ENCODE measurements around the gene CLK3. TPM values are rescaled to one million over a fixed set of nuclear protein-coding genes. Genes with fewer than 3 reads are reported as not detected.

CLK3 gene
- total RNA-seq, 1 experiment from 2014 or later: 70.7 TPM

DNA sequence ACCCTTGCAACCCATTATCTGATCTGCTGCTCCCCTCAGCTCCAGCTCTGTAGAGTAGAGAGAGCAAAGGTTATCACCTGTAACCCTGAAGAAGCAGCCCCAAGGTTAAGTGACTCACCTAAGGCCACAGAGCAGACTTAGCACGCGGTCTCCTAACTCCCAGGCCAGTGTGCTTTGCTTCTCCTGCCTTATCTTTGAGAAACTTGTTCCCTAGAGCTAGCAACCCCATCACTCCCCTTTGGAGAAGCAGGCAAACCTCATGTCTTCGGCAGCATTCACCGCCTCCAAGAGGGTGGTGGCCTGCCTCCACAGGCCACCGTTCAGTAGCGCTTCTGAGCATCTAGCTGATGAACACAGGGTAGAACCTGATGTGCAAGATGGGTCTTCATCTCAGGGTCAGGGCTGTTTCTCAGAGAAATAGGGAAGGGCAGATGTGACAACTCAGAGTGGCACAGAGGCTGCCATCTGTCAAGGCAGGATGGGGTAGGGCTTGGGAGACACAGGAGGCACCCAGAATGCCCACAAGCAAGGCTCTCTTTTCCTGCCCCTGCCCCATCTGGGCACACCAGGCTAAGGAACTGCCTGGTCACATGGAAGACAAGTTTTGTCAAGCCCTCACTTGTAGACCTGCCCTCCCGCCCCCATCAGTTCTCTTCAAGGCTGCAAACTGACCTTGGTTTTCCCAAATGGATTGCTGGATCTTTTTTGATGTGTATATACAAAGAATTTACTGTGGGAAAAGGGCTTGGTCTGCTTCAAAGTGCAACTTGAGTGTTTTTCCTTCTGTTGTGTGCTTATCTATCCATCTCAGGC is 34.9 kb upstream of the CLK3 start:
- H3K9me2 ChIP-seq (ENCODE audit: insufficient read depth): no peaks in the 10 kb centered on the region
- H4K20me1 ChIP-seq (ENCODE audit: insufficient read depth): no peaks in the 10 kb centered on the region
- H3K79me2 ChIP-seq (ENCODE audit: low read depth): no peaks in the 10 kb centered on the region
- H3K4me2 ChIP-seq: no peak overlapping the region
- no peaks in the 10 kb centered on the region for H3K36me3 ChIP-seq (ENCODE audit: low read depth)
- H3K27me3 ChIP-seq (ENCODE audit: insufficient read depth, low read depth): no peaks in the 10 kb centered on the region
- H3K4me3 ChIP-seq: no peak overlapping the region
- H3F3A ChIP-seq (ENCODE audit: insufficient read depth, low read depth): no peaks in the 10 kb centered on the region
- no peak overlapping the region for H3K27ac ChIP-seq
- DNase-seq: no peak
- TF ChIP-seq, protein P1, sequence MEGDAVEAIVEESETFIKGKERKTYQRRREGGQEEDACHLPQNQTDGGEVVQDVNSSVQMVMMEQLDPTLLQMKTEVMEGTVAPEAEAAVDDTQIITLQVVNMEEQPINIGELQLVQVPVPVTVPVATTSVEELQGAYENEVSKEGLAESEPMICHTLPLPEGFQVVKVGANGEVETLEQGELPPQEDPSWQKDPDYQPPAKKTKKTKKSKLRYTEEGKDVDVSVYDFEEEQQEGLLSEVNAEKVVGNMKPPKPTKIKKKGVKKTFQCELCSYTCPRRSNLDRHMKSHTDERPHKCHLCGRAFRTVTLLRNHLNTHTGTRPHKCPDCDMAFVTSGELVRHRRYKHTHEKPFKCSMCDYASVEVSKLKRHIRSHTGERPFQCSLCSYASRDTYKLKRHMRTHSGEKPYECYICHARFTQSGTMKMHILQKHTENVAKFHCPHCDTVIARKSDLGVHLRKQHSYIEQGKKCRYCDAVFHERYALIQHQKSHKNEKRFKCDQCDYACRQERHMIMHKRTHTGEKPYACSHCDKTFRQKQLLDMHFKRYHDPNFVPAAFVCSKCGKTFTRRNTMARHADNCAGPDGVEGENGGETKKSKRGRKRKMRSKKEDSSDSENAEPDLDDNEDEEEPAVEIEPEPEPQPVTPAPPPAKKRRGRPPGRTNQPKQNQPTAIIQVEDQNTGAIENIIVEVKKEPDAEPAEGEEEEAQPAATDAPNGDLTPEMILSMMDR (conservative IDR thresholded peaks at IDR 0.05): no peak
- no peak for TF ChIP-seq EZH2 (IDR thresholded peaks at IDR 0.05; ENCODE audit: low read depth)
- CTCF ChIA-PET: interaction anchor here (0.6 kb wide), 1 partner anchor 141 kb away, joined by 4 read pairs; no protein-coding TSS in a partner anchor
- H3K4me1 ChIP-seq (replicated peaks; ENCODE audit: insufficient read depth): no peaks in the 10 kb centered on the region
- no TSS peak for BruUV-seq (replicated peaks)
- POLR2A ChIA-PET (ENCODE audit: unreplicated experiment): no interaction called here
- H3K9me3 ChIP-seq (ENCODE audit: insufficient read depth, low read depth): no peaks in the 10 kb centered on the region
- no peak overlapping the region for H2AFZ ChIP-seq
- intact Hi-C loops (cut with micrococcal nuclease; ENCODE audit: unreplicated experiment): no loop called here

DNA sequence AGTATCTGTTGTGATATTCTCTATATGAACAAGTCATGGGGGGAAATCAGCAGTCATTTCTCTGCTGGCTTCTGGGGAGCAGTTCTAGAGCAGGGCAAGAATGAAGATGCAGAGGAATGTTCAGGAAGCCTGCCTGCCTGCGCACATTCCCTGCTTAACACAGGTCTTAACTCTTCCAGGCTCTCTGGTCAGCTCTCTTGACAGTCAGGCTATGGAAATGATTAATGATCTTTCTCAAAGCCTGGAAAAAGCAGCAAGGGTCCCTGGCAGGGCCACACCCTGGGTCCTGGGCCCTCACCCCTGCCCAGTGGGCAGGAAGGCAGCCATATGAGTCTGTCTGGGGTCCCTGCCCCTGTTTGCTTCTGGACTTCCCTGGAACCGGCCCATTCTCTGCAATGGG is 31.4 kb upstream of the CLK3 start:
- H3K9me3 ChIP-seq (ENCODE audit: insufficient read depth, low read depth): no peaks in the 10 kb centered on the region
- no peak overlapping the region for H3K4me2 ChIP-seq
- DNase-seq: no peak
- no peak overlapping the region for H3K27ac ChIP-seq
- H4K20me1 ChIP-seq (ENCODE audit: insufficient read depth): no peaks in the 10 kb centered on the region
- no peaks in the 10 kb centered on the region for H3K27me3 ChIP-seq (ENCODE audit: insufficient read depth, low read depth)
- H3K4me3 ChIP-seq: no peak overlapping the region
- no peaks in the 10 kb centered on the region for H3K36me3 ChIP-seq (ENCODE audit: low read depth)
- H3K79me2 ChIP-seq (ENCODE audit: low read depth): no peaks in the 10 kb centered on the region
- H2AFZ ChIP-seq: no peak overlapping the region
- H3K9me2 ChIP-seq (ENCODE audit: insufficient read depth): no peaks in the 10 kb centered on the region
- TF ChIP-seq, protein P1 (conservative IDR thresholded peaks at IDR 0.05): no peak
- no peak for TF ChIP-seq EZH2 (IDR thresholded peaks at IDR 0.05; ENCODE audit: low read depth)
- H3K4me1 ChIP-seq (replicated peaks; ENCODE audit: insufficient read depth): peaks cover 11% of the 10 kb centered on the region
- ChIA-PET POLR2A (ENCODE audit: unreplicated experiment) (interaction anchor here (0.6 kb wide), 1 partner anchor 80 kb away, joined by 7 read pairs; no protein-coding TSS in a partner anchor), CTCF (no interaction called here)
- intact Hi-C loops (cut with micrococcal nuclease; ENCODE audit: unreplicated experiment): no loop called here
- BruUV-seq (replicated peaks): no TSS peak
- H3F3A ChIP-seq (ENCODE audit: insufficient read depth, low read depth): peaks cover 2% of the 10 kb centered on the region; the same call in 1 of the 2 replicates

DNA sequence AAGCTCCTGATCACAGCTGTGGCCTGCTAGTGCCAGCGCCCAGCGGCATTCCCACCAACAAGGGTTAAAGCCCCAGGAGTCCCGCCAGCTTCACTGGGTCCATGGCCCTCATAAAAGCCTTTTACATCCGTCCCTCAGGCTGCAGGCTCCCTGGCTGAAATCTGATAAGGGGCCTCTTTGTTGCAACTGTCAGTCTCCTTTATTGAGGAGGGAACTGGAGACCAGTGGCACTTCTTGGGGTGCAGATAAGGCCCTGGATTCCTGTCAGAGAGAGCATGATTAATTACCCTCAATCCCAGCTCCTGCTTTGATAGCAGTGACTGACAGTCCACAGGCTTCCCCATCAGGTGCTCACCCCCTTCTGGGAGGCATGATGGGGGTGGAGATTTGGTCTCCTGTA is 30.9 kb upstream of the CLK3 start:
- no peaks in the 10 kb centered on the region for H3K79me2 ChIP-seq (ENCODE audit: low read depth)
- DNase-seq: no peak
- CTCF ChIA-PET: no interaction called here
- intact Hi-C loops (cut with micrococcal nuclease; ENCODE audit: unreplicated experiment): loop anchor here (5.0 kb wide), 1 partner anchor 42 kb away; the partner anchor contains the start of gene ARID3B
- H2AFZ ChIP-seq: no peak overlapping the region
- no peak overlapping the region for H3K4me2 ChIP-seq
- no TSS peak for BruUV-seq (replicated peaks)
- H3K9me3 ChIP-seq (ENCODE audit: insufficient read depth, low read depth): no peaks in the 10 kb centered on the region
- no peak overlapping the region for H3K4me3 ChIP-seq
- H3K9me2 ChIP-seq (ENCODE audit: insufficient read depth): no peaks in the 10 kb centered on the region
- no peak for TF ChIP-seq EZH2 (IDR thresholded peaks at IDR 0.05; ENCODE audit: low read depth)
- TF ChIP-seq, protein P1 (conservative IDR thresholded peaks at IDR 0.05): no peak
- H4K20me1 ChIP-seq (ENCODE audit: insufficient read depth): no peaks in the 10 kb centered on the region
- no peak overlapping the region for H3K27ac ChIP-seq
- H3K27me3 ChIP-seq (ENCODE audit: insufficient read depth, low read depth): no peaks in the 10 kb centered on the region
- POLR2A ChIA-PET (ENCODE audit: unreplicated experiment): interaction anchor here (0.6 kb wide), 1 partner anchor 79 kb away, joined by 7 read pairs; no protein-coding TSS in a partner anchor
- H3K4me1 ChIP-seq (replicated peaks; ENCODE audit: insufficient read depth): peaks cover 14% of the 10 kb centered on the region
- H3K36me3 ChIP-seq (ENCODE audit: low read depth): no peaks in the 10 kb centered on the region
- peaks cover 5% of the 10 kb centered on the region; the same call in 1 of the 2 replicates for H3F3A ChIP-seq (ENCODE audit: insufficient read depth, low read depth)
